Nephron (organoid): ENCODE measurements around the gene CCDC61.

Source experiments
- H3K27ac Mint-ChIP-seq, 3 experiments: 2 replicates each; pipeline ENCODE4 v1.8.0; 2020; ENCODE audit warnings: mixed read lengths in 3 of 3, mild to moderate bottlenecking in 2 of 3, moderate library complexity in 1 of 3
- H3K27me3 Mint-ChIP-seq: 2 replicates; pipeline ENCODE4 v1.8.0; 2021; ENCODE audit warnings: low read depth, mild to moderate bottlenecking, moderate library complexity, mixed read lengths
- H3K36me3 Mint-ChIP-seq: 2 replicates; pipeline ENCODE4 v1.8.0; 2020; ENCODE audit warnings: low read depth, mixed read lengths
- H3K4me1 Mint-ChIP-seq: 2 replicates; pipeline ENCODE4 v1.8.0; 2020; ENCODE audit warnings: mixed read lengths
- H3K4me3 Mint-ChIP-seq, 3 experiments: 2 replicates each; pipeline ENCODE4 v1.8.0; 2020; ENCODE audit warnings: mild to moderate bottlenecking in 3 of 3, mixed read lengths in 3 of 3, moderate library complexity in 2 of 3
- H3K9me3 Mint-ChIP-seq: 2 replicates; pipeline ENCODE4 v1.8.0; 2020; ENCODE audit warnings: mixed read lengths
- TF ChIP-seq, protein P1 (sequence below), 3 experiments: fragments of 200-600 bp; sonication (generic); IDR thresholded peaks; one replicate each; pipeline ENCODE4 v1.5.0; 2021; ENCODE audit warnings: antibody characterized with exemption in 3 of 3; ENCODE audit not compliant: unreplicated experiment in 3 of 3

CCDC61 gene, protein sequence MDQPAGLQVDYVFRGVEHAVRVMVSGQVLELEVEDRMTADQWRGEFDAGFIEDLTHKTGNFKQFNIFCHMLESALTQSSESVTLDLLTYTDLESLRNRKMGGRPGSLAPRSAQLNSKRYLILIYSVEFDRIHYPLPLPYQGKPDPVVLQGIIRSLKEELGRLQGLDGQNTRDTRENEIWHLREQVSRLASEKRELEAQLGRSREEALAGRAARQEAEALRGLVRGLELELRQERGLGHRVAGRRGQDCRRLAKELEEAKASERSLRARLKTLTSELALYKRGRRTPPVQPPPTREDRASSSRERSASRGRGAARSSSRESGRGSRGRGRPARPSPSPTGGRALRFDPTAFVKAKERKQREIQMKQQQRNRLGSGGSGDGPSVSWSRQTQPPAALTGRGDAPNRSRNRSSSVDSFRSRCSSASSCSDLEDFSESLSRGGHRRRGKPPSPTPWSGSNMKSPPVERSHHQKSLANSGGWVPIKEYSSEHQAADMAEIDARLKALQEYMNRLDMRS

DNA sequence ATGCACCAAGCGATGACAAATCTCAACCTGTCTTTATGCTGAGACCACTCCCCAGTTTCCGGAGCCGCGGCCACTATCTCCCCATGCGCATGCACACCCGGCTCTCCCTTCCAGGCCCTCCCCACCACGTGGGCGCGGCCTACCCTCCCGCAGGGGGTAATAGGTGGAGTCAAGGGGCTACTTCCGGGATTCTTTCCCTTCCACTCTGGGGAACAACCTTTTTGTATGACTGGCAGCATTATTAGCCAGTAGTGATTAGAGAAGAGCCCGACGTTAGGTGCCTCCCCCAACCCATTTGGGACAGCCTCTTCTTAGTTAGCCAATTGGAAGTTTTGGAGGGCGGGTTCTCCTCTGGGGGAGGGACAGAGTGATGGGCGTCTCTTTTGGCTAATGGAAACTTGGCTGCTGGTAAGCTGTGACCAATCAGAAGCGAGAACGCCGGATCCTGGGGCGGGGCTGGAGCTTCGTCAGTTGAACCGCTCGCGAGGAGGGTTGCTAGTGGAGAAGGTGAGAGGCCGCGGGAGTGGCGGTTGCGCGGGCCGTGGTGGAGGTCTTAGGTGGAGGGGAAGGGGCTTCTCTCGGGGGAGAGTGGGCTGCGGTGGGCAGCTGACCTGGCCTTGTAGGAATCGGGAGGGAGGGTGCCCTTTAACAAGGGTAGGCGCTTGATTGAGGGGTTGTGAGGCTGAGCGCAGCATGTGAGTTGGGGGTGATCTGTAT is at the start of gene CCDC61:
Gene CCDC61, plus strand, starts transcription at position 470 of the 717 bp plus-strand sequence. CDS start 7,552 bp downstream, outside the sequence.
- Mint-ChIP-seq H3K27ac (no peak within 1 kb of the TSS), H3K4me1 (peaks cover 23% of the 10 kb centered on the region), H3K4me3 (peak within 1 kb of the TSS in 1 of 3 experiments; percentile 57), H3K27me3 (peaks cover 20% of the 10 kb centered on the region), H3K9me3 (no peaks in the 10 kb centered on the region), H3K36me3 (no peaks in the 10 kb centered on the region)
- TF ChIP-seq, protein P1, sequence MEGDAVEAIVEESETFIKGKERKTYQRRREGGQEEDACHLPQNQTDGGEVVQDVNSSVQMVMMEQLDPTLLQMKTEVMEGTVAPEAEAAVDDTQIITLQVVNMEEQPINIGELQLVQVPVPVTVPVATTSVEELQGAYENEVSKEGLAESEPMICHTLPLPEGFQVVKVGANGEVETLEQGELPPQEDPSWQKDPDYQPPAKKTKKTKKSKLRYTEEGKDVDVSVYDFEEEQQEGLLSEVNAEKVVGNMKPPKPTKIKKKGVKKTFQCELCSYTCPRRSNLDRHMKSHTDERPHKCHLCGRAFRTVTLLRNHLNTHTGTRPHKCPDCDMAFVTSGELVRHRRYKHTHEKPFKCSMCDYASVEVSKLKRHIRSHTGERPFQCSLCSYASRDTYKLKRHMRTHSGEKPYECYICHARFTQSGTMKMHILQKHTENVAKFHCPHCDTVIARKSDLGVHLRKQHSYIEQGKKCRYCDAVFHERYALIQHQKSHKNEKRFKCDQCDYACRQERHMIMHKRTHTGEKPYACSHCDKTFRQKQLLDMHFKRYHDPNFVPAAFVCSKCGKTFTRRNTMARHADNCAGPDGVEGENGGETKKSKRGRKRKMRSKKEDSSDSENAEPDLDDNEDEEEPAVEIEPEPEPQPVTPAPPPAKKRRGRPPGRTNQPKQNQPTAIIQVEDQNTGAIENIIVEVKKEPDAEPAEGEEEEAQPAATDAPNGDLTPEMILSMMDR (IDR thresholded peaks at IDR 0.05; ENCODE audit: unreplicated experiment in 3 of 3): no peak

DNA sequence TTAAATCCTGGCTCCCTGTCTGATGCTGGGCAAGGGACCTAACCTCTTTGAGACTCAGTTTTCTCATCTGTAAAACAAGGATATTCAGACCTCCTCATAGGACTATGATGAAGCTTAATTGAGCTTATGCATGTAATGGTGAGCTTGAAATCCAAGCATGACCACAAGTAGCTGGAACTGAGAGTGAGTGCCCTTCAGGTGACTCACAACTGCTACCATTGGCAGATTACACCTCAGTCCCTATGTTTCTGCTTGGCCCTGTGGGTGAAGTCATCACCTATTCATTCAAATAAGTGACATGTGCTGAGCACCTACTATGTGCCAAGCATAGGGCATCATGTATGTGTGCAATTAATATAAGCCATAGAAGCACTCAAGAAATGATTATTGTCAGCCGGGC is 47.3 kb upstream of the CCDC61 start:
- H3K4me1 Mint-ChIP-seq: no peaks in the 10 kb centered on the region
- H3K27me3 Mint-ChIP-seq: peaks cover 17% of the 10 kb centered on the region
- H3K4me3 Mint-ChIP-seq: no peak overlapping the region
- no peaks in the 10 kb centered on the region for H3K36me3 Mint-ChIP-seq
- TF ChIP-seq, protein P1 (IDR thresholded peaks at IDR 0.05; ENCODE audit: unreplicated experiment in 3 of 3): no peak
- H3K27ac Mint-ChIP-seq: no peak overlapping the region
- no peaks in the 10 kb centered on the region for H3K9me3 Mint-ChIP-seq

DNA sequence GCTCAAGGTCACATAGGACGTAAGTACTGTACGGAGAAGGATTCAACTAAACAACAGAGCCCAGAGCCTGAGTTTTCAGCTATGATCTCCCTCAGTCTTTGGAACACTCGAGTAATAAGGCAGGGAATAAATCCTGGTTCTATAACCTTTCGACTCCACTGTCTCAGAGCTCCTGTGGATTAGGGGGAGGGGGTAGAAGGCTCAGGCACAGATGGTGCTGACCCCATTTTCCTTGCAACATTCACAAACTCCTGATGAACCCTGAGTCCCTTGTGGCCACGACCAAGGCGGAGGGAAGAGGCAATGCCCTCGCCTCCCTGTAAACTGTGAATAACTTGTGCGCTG is 43.0 kb upstream of the CCDC61 start:
- Mint-ChIP-seq H3K27ac (no peak overlapping the region), H3K4me1 (no peaks in the 10 kb centered on the region), H3K36me3 (no peaks in the 10 kb centered on the region), H3K9me3 (no peaks in the 10 kb centered on the region), H3K27me3 (peaks cover 30% of the 10 kb centered on the region), H3K4me3 (no peak overlapping the region)
- TF ChIP-seq, protein P1 (IDR thresholded peaks at IDR 0.05; ENCODE audit: unreplicated experiment in 3 of 3): no peak

DNA sequence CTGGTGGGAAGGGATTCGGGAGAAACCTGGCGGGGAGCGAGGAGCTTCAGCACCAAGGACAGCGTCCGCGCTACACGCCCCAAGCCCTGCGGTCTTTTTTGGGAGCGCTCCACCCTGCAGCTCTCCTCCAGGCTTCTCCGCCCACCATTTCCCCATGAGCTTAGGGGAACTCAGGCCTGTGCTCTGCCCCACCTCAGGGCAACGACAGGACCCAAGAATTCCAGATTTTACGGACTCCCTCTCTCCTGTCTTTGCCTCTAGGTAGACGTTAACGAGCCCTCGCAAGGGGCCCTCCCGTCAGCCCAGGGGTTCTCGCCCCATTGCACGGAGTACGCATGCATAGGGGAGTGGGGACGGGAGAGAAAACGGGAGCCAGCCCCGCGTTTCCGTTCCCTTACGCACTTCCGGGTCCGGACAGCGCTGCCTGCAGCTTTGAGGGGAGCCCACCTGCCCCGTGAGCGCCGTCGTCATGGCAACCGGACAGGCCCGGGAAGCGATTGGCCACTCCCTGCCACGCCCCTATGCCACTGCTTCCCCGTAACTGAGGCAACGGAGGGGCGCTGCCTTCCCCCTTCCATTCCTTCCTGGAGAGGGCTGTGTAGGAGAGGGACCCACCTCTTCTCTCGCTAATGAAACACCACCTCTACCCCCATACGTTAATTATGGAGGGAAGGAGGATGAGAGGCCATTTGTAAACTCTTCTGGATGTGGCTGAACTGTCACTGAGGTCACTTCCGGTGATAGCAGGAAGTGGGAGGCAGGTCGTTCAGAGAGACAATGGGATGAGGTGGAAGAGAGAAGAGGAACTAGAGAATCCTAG is 42.4 kb upstream of the CCDC61 start:
- TF ChIP-seq, protein P1 (IDR thresholded peaks at IDR 0.05; ENCODE audit: unreplicated experiment in 3 of 3): no peak
- no peak overlapping the region for H3K27ac Mint-ChIP-seq
- peaks cover 29% of the 10 kb centered on the region for H3K27me3 Mint-ChIP-seq
- peak overlapping the region; percentile 53 to 67 (median 58) for H3K4me3 Mint-ChIP-seq
- H3K9me3 Mint-ChIP-seq: no peaks in the 10 kb centered on the region
- no peaks in the 10 kb centered on the region for H3K4me1 Mint-ChIP-seq
- H3K36me3 Mint-ChIP-seq: no peaks in the 10 kb centered on the region

DNA sequence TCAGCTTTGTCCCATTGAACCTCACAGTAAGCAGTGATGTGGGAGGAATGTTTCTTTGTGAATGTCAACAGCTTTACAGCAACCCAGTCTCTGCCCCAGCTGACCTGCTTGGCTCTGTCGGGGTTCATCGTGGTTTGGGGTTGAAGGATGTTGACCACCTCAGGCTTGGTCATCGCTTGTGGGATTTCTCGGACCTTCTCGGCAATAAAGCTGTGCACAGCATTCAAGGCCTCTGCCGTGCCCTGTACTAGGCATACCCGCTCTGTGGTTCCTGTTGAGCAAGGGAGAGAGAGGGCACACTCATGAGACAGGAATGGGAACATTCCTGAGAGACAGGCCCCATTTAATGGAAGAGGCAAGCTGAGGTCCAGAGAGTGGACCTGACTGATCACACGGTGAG is 41.6 kb upstream of the CCDC61 start:
- H3K9me3 Mint-ChIP-seq: no peaks in the 10 kb centered on the region
- TF ChIP-seq, protein P1 (IDR thresholded peaks at IDR 0.05; ENCODE audit: unreplicated experiment in 3 of 3): no peak

More for the DNA sequence above, 41.6 kb upstream of the CCDC61 start:
- Mint-ChIP-seq H3K4me1 (no peaks in the 10 kb centered on the region), H3K27ac (no peak overlapping the region), H3K27me3 (peaks cover 31% of the 10 kb centered on the region), H3K36me3 (no peaks in the 10 kb centered on the region), H3K4me3 (no peak overlapping the region)
